A549 (cell line): ENCODE measurements around the gene LRATD1.

Experiments used
- CHD2 ChIP-seq: fragments of 150-350 bp; IDR thresholded peaks from 2 replicates; pipeline ENCODE4 v1.6.1; 2014; ENCODE audit warnings: low read length; ENCODE audit not compliant: partially characterized antibody
- ESRRA ChIP-seq: fragments of 150-350 bp; IDR thresholded peaks from 2 replicates; pipeline ENCODE4 v1.6.1; 2014; ENCODE audit warnings: mild to moderate bottlenecking, low read length, borderline replicate concordance
- JUN ChIP-seq, 2 experiments: fragments of >200 bp; sonication (Bioruptor Twin); formaldehyde crosslinking; IDR thresholded peaks; 2 replicates in 1 of 2; 3 replicates in 1 of 2; pipeline ENCODE4 v1.6.1; 2016 to 2017
- JUNB ChIP-seq: fragments of >200 bp; sonication (Bioruptor Twin); formaldehyde crosslinking; IDR thresholded peaks from 2 replicates; pipeline ENCODE4 v1.6.1; 2016
- KDM1A ChIP-seq: fragments of 200-600 bp; sonication (generic); IDR thresholded peaks from 2 replicates; pipeline ENCODE4 v1.6.1; 2016; ENCODE audit warnings: low read depth, mild to moderate bottlenecking
- MAZ ChIP-seq: fragments of 150-350 bp; IDR thresholded peaks from 2 replicates; pipeline ENCODE4 v1.6.1; 2014; ENCODE audit warnings: antibody characterized with exemption, low read depth, low read length, borderline replicate concordance
- POLR2A ChIP-seq: IDR thresholded peaks from 2 replicates; pipeline ENCODE4 v1.6.1; 2012; ENCODE audit warnings: mild to moderate bottlenecking, low read length
- RAD21 ChIP-seq, 2 experiments: fragments of >200 bp in 1 of 2; sonication (Bioruptor Twin) in 1 of 2; formaldehyde crosslinking in 1 of 2; IDR thresholded peaks in 1 of 2; conservative IDR thresholded peaks in 1 of 2; 2 replicates in 1 of 2; 3 replicates in 1 of 2; pipeline ENCODE4 v1.6.1; 2012 to 2018; ENCODE audit warnings: inconsistent platforms in 1 of 2
- RCOR1 ChIP-seq: fragments of 150-350 bp; IDR thresholded peaks from 2 replicates; pipeline ENCODE4 v1.6.1; 2014; ENCODE audit warnings: antibody characterized with exemption, low read length, low read depth
- TP53 ChIP-seq: fragments of 250-450 bp; sonication (Bioruptor Pico); IDR thresholded peaks from 2 replicates; pipeline ENCODE4 v1.5.0; 2021; ENCODE audit warnings: mild to moderate bottlenecking, moderate library complexity
- TF ChIP-seq, protein P1 (sequence below): fragments of >200 bp; sonication (Bioruptor Twin); formaldehyde crosslinking; IDR thresholded peaks from 3 replicates; pipeline ENCODE4 v1.5.1; 2016
- TF ChIP-seq, protein P2 (sequence below): fragments of 250-450 bp; sonication (Bioruptor Pico); IDR thresholded peaks from 2 replicates; pipeline ENCODE4 v1.5.0; 2021; ENCODE audit warnings: mild to moderate bottlenecking, moderate library complexity, borderline replicate concordance
- TF ChIP-seq, protein P3 (sequence below): fragments of 200-600 bp; sonication (generic); IDR thresholded peaks from 2 replicates; pipeline ENCODE4 v1.6.1; 2016; ENCODE audit warnings: antibody characterized with exemption, mild to moderate bottlenecking, moderate library complexity

DNA sequence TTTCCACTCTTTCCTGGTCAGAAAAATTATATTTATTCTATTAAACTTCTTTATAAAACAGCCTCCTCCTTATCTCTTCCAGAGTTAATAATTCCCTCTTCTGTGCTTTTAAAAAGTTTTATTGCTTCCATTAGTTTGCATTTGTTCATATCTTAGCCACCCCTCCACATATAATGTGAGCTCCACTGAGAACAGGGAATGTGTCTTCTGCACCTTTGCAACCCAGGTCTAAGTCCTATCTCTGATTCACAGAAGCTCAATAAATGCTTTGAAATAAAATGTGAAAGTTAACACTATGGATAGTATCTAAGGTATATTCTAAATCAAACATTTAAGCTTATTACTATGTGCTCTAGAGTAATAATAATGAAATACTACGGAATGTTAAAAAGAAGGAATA lies 9.3 kb upstream of the LRATD1 start:
- no peak for TF ChIP-seq CHD2
- TF ChIP-seq KDM1A: no peak
- TF ChIP-seq, protein P1, sequence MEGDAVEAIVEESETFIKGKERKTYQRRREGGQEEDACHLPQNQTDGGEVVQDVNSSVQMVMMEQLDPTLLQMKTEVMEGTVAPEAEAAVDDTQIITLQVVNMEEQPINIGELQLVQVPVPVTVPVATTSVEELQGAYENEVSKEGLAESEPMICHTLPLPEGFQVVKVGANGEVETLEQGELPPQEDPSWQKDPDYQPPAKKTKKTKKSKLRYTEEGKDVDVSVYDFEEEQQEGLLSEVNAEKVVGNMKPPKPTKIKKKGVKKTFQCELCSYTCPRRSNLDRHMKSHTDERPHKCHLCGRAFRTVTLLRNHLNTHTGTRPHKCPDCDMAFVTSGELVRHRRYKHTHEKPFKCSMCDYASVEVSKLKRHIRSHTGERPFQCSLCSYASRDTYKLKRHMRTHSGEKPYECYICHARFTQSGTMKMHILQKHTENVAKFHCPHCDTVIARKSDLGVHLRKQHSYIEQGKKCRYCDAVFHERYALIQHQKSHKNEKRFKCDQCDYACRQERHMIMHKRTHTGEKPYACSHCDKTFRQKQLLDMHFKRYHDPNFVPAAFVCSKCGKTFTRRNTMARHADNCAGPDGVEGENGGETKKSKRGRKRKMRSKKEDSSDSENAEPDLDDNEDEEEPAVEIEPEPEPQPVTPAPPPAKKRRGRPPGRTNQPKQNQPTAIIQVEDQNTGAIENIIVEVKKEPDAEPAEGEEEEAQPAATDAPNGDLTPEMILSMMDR: no peak
- TF ChIP-seq, protein P2, sequence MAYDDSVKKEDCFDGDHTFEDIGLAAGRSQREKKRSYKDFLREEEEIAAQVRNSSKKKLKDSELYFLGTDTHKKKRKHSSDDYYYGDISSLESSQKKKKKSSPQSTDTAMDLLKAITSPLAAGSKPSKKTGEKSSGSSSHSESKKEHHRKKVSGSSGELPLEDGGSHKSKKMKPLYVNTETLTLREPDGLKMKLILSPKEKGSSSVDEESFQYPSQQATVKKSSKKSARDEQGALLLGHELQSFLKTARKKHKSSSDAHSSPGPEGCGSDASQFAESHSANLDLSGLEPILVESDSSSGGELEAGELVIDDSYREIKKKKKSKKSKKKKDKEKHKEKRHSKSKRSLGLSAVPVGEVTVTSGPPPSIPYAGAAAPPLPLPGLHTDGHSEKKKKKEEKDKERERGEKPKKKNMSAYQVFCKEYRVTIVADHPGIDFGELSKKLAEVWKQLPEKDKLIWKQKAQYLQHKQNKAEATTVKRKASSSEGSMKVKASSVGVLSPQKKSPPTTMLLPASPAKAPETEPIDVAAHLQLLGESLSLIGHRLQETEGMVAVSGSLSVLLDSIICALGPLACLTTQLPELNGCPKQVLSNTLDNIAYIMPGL (CRISPR knock-in tag): no peak
- no peak for TF ChIP-seq ESRRA
- no peak for TF ChIP-seq TP53 (CRISPR knock-in tag)
- TF ChIP-seq MAZ: no peak
- no peak for TF ChIP-seq RAD21 (conservative IDR thresholded peaks at IDR 0.05 in 1 of 2, IDR thresholded peaks at IDR 0.05 in 1 of 2)
- no peak for TF ChIP-seq POLR2A
- no peak for TF ChIP-seq JUN (IDR thresholded peaks at IDR 0.05)
- no peak for TF ChIP-seq RCOR1
- TF ChIP-seq, protein P3, sequence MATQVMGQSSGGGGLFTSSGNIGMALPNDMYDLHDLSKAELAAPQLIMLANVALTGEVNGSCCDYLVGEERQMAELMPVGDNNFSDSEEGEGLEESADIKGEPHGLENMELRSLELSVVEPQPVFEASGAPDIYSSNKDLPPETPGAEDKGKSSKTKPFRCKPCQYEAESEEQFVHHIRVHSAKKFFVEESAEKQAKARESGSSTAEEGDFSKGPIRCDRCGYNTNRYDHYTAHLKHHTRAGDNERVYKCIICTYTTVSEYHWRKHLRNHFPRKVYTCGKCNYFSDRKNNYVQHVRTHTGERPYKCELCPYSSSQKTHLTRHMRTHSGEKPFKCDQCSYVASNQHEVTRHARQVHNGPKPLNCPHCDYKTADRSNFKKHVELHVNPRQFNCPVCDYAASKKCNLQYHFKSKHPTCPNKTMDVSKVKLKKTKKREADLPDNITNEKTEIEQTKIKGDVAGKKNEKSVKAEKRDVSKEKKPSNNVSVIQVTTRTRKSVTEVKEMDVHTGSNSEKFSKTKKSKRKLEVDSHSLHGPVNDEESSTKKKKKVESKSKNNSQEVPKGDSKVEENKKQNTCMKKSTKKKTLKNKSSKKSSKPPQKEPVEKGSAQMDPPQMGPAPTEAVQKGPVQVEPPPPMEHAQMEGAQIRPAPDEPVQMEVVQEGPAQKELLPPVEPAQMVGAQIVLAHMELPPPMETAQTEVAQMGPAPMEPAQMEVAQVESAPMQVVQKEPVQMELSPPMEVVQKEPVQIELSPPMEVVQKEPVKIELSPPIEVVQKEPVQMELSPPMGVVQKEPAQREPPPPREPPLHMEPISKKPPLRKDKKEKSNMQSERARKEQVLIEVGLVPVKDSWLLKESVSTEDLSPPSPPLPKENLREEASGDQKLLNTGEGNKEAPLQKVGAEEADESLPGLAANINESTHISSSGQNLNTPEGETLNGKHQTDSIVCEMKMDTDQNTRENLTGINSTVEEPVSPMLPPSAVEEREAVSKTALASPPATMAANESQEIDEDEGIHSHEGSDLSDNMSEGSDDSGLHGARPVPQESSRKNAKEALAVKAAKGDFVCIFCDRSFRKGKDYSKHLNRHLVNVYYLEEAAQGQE: no peak
- no peak for TF ChIP-seq JUNB
